Measurements from ENCODE around the gene FOCAD. TPM values are rescaled to one million over a fixed set of nuclear protein-coding genes. Genes with fewer than 3 reads are reported as not detected.

Gene FOCAD
- total RNA-seq, 1 experiment from 2014 or later, result 40.7 TPM

DNA sequence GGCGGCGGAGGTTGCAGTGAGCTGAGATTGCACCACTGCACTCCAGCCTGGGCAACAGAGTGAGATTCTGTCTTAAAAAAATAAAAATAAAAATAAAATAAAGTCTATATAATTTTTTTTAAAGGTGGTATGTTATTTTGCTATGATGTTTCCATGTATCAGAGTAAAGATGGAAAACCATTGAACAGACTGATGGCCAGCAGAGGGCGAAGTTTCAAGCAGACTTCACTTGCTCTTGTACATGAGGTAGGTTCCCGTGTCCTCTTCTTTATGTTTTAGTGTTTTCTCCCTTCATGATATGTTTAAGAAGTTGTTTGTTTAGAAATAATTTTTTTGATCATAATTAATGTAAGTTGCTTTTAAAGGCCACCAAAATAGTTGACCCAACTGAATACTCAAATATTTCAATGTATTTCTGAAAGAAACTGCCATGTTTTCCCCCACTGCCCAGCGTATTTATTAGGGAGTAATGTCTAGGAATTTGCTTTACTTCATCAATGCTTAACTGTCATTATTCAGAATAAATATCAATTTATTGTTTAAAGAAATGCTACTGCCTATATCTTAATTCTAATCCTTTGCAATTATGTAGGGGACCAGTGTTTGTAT is 201.0 kb downstream of the FOCAD start:
- RAD21 ChIA-PET (ENCODE audit: low non-redundant PET in 1 of 2, low total read pairs in 2 of 2, uncharacterized antibody in 2 of 2, unreplicated experiment in 2 of 2), result no interaction called here
- H3K27ac ChIP-seq (ENCODE audit: low read depth, low read length), result no peak overlapping the region
- peak; percentile 63; the same call in 1 of the 2 replicates for ATAC-seq
- H3K79me2 ChIP-seq (ENCODE audit: insufficient read depth, low read length), result no peaks in the 10 kb centered on the region
- H3K9me2 ChIP-seq (ENCODE audit: insufficient read depth), result no peaks in the 10 kb centered on the region
- no peak overlapping the region for H2AFZ ChIP-seq (ENCODE audit: low read depth, low read length, poor library complexity, severe bottlenecking)
- H3K4me3 ChIP-seq (replicated peaks in 1 of 2; ENCODE audit: low read depth in 1 of 2, low read length in 2 of 2), result no peak overlapping the region
- peak; percentile 12 for DNase-seq (ENCODE audit: low read depth, low spot score)
- H3K4me2 ChIP-seq (ENCODE audit: low read length), result no peak overlapping the region
- H3K36me3 ChIP-seq (ENCODE audit: control insufficient read depth in 1 of 2, insufficient read depth in 2 of 2, low read length in 2 of 2), result peaks cover 2% of the 10 kb centered on the region in 2 experiments; a peak in 1 of 4 replicates
- intact Hi-C loops (cut with micrococcal nuclease), result loop anchor here (2.0 to 5.0 kb wide), 2 partner anchors 226 to 263 kb away; partner anchors contain the start of gene MLLT3
- no peaks in the 10 kb centered on the region for H3K4me1 ChIP-seq (ENCODE audit: control insufficient read depth in 1 of 2, insufficient read depth in 2 of 2, low read length in 2 of 2)
- POLR2A ChIA-PET, result interaction anchor here (1.0 kb wide), 1 partner anchor 262 kb away, joined by 4 read pairs; the partner anchor contains the start of gene MLLT3
- H3K9ac ChIP-seq (ENCODE audit: low read length), result no peak overlapping the region
- no TSS peak for BruUV-seq (replicated peaks)
- TF ChIP-seq RAD21 (IDR thresholded peaks at IDR 0.05; ENCODE audit: low read depth) (peak; percentile 38), EZH2phosphoT487 (IDR thresholded peaks at IDR 0.05; ENCODE audit: borderline replicate concordance) (no peak)
- TF ChIP-seq, protein P1, sequence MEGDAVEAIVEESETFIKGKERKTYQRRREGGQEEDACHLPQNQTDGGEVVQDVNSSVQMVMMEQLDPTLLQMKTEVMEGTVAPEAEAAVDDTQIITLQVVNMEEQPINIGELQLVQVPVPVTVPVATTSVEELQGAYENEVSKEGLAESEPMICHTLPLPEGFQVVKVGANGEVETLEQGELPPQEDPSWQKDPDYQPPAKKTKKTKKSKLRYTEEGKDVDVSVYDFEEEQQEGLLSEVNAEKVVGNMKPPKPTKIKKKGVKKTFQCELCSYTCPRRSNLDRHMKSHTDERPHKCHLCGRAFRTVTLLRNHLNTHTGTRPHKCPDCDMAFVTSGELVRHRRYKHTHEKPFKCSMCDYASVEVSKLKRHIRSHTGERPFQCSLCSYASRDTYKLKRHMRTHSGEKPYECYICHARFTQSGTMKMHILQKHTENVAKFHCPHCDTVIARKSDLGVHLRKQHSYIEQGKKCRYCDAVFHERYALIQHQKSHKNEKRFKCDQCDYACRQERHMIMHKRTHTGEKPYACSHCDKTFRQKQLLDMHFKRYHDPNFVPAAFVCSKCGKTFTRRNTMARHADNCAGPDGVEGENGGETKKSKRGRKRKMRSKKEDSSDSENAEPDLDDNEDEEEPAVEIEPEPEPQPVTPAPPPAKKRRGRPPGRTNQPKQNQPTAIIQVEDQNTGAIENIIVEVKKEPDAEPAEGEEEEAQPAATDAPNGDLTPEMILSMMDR (IDR thresholded peaks at IDR 0.05 in 2 of 3, conservative IDR thresholded peaks at IDR 0.05 in 1 of 3; ENCODE audit: borderline replicate concordance in 1 of 3, insufficient read depth in 1 of 3, low read depth in 2 of 3, low read length in 2 of 3), result peak in 2 of 3 experiments; percentile 60 to 65; a peak in 4 of 6 replicates
- H3K27me3 ChIP-seq (ENCODE audit: insufficient read depth, low read length), result no peaks in the 10 kb centered on the region
- no peaks in the 10 kb centered on the region for H3K9me3 ChIP-seq (ENCODE audit: control insufficient read depth in 1 of 2, insufficient read depth in 1 of 2, low read depth in 1 of 2, low read length in 2 of 2)
- CTCF ChIA-PET, result interaction anchor here (1.0 to 2.5 kb wide), 5 partner anchors 11 to 227 kb away, joined by 3 to 32 read pairs (median 9); no protein-coding TSS in a partner anchor
- H4K20me1 ChIP-seq (ENCODE audit: insufficient read depth), result no peaks in the 10 kb centered on the region

DNA sequence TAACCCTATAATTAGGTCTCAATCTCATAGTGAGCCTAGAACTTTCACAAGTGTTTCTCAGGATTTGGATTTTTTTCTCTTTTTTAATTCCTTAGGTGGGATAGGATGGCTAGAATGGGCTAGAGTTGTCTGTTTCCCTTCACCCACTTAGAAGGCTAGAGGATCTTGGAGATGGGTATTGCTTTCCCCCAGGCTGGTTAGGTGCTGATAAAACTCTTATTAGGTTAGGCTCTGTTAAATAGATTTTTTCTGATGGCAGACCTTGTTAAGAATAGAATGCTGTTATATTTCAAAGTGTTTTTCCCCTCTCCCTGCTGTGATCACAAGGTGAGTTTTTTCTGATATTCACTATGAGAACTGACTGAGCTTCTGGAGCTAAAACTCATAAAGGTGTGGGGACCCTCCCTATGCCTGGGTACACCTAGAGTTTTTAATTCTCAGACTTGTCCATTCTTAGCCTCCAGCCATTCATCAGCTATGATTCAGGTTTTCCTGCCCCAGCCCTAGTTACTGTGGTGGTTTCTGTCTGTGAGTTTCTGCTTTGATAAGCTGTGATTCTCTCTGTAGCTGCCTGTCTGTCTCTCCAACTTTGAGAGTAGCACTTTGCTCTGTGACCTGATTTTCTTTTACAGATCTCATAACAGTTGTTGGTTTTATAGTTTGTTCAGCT is 215.0 kb downstream of the FOCAD start:
- ChIA-PET CTCF (interaction anchor here (1.0 kb wide), 1 partner anchor 42 kb away, joined by 3 read pairs; no protein-coding TSS in a partner anchor), POLR2A (no interaction called here), RAD21 (ENCODE audit: low non-redundant PET in 1 of 2, low total read pairs in 2 of 2, uncharacterized antibody in 2 of 2, unreplicated experiment in 2 of 2) (no interaction called here)
- Histone ChIP-seq H3K36me3 (ENCODE audit: control insufficient read depth in 1 of 2, insufficient read depth in 2 of 2, low read length in 2 of 2) (no peaks in the 10 kb centered on the region), H3K27me3 (ENCODE audit: insufficient read depth, low read length) (no peaks in the 10 kb centered on the region), H4K20me1 (ENCODE audit: insufficient read depth) (0 out of 2 replicates have a peak, but pooled peaks cover 3% of the 10 kb centered on the region), H3K4me2 (ENCODE audit: low read length) (no peak overlapping the region), H3K4me3 (replicated peaks in 1 of 2; ENCODE audit: low read depth in 1 of 2, low read length in 2 of 2) (no peak overlapping the region), H2AFZ (ENCODE audit: low read depth, low read length, poor library complexity, severe bottlenecking) (no peak overlapping the region), H3K4me1 (ENCODE audit: control insufficient read depth in 1 of 2, insufficient read depth in 2 of 2, low read length in 2 of 2) (no peaks in the 10 kb centered on the region), H3K9me2 (ENCODE audit: insufficient read depth) (no peaks in the 10 kb centered on the region), H3K27ac (ENCODE audit: low read depth, low read length) (no peak overlapping the region), H3K79me2 (ENCODE audit: insufficient read depth, low read length) (no peaks in the 10 kb centered on the region), H3K9ac (ENCODE audit: low read length) (no peak overlapping the region), H3K9me3 (ENCODE audit: control insufficient read depth in 1 of 2, insufficient read depth in 1 of 2, low read depth in 1 of 2, low read length in 2 of 2) (no peaks in the 10 kb centered on the region)
- intact Hi-C loops (cut with micrococcal nuclease), result no loop called here
- no peak for ATAC-seq
- no TSS peak for BruUV-seq (replicated peaks)
- DNase-seq (ENCODE audit: low read depth, low spot score), result no peak
- no peak for TF ChIP-seq EZH2 (IDR thresholded peaks at IDR 0.05)
- no peak for TF ChIP-seq EZH2phosphoT487 (IDR thresholded peaks at IDR 0.05; ENCODE audit: borderline replicate concordance)
- no peak for TF ChIP-seq JUND (IDR thresholded peaks at IDR 0.05)
- no peak for TF ChIP-seq ZFX (IDR thresholded peaks at IDR 0.05)
- no peak for TF ChIP-seq ELF1 (IDR thresholded peaks at IDR 0.05; ENCODE audit: borderline replicate concordance, low read depth)
- no peak for TF ChIP-seq POLR2A (IDR thresholded peaks at IDR 0.05; ENCODE audit: borderline replicate concordance, extremely low read depth, insufficient read depth, insufficient read length)
- no peak for TF ChIP-seq FOSL1 (IDR thresholded peaks at IDR 0.05; ENCODE audit: low read depth)
- TF ChIP-seq SRF (IDR thresholded peaks at IDR 0.05; ENCODE audit: low read depth), result no peak
- TF ChIP-seq CEBPB (IDR thresholded peaks at IDR 0.05; ENCODE audit: low read depth), result no peak
- no peak for TF ChIP-seq YY1 (IDR thresholded peaks at IDR 0.05; ENCODE audit: extremely low read depth, insufficient replicate concordance, low read depth, low read length)
- TF ChIP-seq CBX3 (IDR thresholded peaks at IDR 0.05; ENCODE audit: low read depth), result no peak
- TF ChIP-seq, protein P2, sequence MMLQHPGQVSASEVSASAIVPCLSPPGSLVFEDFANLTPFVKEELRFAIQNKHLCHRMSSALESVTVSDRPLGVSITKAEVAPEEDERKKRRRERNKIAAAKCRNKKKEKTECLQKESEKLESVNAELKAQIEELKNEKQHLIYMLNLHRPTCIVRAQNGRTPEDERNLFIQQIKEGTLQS (IDR thresholded peaks at IDR 0.05), result no peak
- TF ChIP-seq, protein P3, sequence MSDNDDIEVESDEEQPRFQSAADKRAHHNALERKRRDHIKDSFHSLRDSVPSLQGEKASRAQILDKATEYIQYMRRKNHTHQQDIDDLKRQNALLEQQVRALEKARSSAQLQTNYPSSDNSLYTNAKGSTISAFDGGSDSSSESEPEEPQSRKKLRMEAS (IDR thresholded peaks at IDR 0.05), result no peak
- no peak for TF ChIP-seq EGR1 (IDR thresholded peaks at IDR 0.05; ENCODE audit: low read depth)
- TF ChIP-seq ZNF274 (IDR thresholded peaks at IDR 0.05; ENCODE audit: low read depth, low read length), result no peak

All from HCT116 (cell line).